Measurements from ENCODE around the gene ALX4. TPM values are rescaled to one million over a fixed set of nuclear protein-coding genes. Genes with fewer than 3 reads are reported as not detected.
A peak's percentile ranks its signal among the peaks of the same experiment; 100 is the strongest.

ALX4 gene
- total RNA-seq, 1 experiment from 2014 or later, result not detected

DNA sequence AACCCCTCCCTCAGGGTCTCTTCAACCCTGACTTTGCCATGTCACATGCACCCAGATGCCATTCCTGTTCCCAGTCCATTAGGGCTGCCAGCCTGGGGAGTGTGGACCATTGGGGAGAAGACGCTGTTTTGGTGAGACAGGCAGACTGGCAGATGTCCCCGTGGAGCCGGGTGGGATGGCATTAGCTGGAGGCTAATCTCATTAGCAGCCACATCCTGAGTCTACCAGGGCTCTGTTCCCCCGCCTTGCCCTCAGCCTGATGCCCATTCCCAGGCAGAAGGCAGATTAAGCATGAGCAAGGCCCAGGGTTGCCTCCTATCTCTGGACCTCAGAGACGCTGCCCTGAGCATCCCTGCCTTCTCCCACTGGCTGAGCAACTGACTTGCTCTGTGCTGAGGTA, 46.4 kb upstream of the ALX4 start:
- ChIA-PET POLR2A (no interaction called here), CTCF (no interaction called here)
- H3K27me3 Mint-ChIP-seq (ENCODE audit: insufficient read depth, unreplicated experiment), result no peaks in the 10 kb centered on the region

DNA sequence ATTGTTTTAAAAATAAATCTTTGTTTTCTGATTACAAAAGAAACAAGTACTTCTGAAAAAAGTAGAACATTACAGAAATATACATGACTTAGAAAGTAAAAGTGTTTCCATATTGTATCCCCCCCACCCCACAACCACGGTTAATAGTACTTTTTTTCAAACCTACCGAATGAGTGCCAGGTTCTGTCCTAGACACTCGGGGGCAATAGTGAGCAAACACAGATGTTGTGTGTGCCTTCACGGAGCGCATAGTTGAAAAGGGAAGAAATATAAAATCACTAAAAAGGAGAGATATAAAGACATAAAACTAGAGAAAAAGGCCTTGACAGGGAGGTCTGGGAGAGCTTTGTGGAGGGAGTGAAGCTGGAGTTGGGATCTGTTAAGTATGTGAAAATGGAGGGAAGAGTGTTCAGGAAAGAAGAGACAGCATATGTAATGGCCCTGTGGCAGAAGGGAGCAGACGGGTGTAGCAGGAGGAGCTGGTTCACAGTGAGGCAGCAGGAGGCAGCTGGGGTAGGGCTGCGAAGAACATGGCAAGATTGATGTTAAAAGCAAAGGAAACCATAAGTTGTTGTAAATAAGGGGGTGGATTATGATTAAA, 42.1 kb upstream of the ALX4 start:
- H3K27ac Mint-ChIP-seq (ENCODE audit: low read depth, unreplicated experiment), result no peak overlapping the region
- no peaks in the 10 kb centered on the region for H3K9me3 Mint-ChIP-seq (ENCODE audit: unreplicated experiment)
- intact Hi-C loops (cut with micrococcal nuclease), result no loop called here
- no peaks in the 10 kb centered on the region for H3K27me3 Mint-ChIP-seq (ENCODE audit: insufficient read depth, unreplicated experiment)
- H3K4me3 Mint-ChIP-seq (ENCODE audit: unreplicated experiment), result no peak overlapping the region
- no peaks in the 10 kb centered on the region for H3K4me1 Mint-ChIP-seq (ENCODE audit: insufficient read depth, unreplicated experiment)
- peak; percentile 13 for DNase-seq (ENCODE audit: unreplicated experiment)
- TF ChIP-seq, protein P1, sequence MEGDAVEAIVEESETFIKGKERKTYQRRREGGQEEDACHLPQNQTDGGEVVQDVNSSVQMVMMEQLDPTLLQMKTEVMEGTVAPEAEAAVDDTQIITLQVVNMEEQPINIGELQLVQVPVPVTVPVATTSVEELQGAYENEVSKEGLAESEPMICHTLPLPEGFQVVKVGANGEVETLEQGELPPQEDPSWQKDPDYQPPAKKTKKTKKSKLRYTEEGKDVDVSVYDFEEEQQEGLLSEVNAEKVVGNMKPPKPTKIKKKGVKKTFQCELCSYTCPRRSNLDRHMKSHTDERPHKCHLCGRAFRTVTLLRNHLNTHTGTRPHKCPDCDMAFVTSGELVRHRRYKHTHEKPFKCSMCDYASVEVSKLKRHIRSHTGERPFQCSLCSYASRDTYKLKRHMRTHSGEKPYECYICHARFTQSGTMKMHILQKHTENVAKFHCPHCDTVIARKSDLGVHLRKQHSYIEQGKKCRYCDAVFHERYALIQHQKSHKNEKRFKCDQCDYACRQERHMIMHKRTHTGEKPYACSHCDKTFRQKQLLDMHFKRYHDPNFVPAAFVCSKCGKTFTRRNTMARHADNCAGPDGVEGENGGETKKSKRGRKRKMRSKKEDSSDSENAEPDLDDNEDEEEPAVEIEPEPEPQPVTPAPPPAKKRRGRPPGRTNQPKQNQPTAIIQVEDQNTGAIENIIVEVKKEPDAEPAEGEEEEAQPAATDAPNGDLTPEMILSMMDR (IDR thresholded peaks at IDR 0.05; ENCODE audit: unreplicated experiment), result no peak
- CTCF ChIA-PET, result interaction anchor here (0.7 kb wide), 1 partner anchor 172 kb away, joined by 3 read pairs; no protein-coding TSS in a partner anchor
- BruUV-seq (replicated peaks), result no TSS peak
- no peaks in the 10 kb centered on the region for H3K36me3 Mint-ChIP-seq (ENCODE audit: insufficient read depth, unreplicated experiment)
- POLR2A ChIA-PET, result no interaction called here

More for the DNA sequence above, 46.4 kb upstream of the ALX4 start:
- Mint-ChIP-seq H3K36me3 (ENCODE audit: insufficient read depth, unreplicated experiment) (no peaks in the 10 kb centered on the region), H3K9me3 (ENCODE audit: unreplicated experiment) (no peaks in the 10 kb centered on the region), H3K27ac (ENCODE audit: low read depth, unreplicated experiment) (no peak overlapping the region), H3K4me1 (ENCODE audit: insufficient read depth, unreplicated experiment) (no peaks in the 10 kb centered on the region), H3K4me3 (ENCODE audit: unreplicated experiment) (no peak overlapping the region)
- TF ChIP-seq, protein P1 (IDR thresholded peaks at IDR 0.05; ENCODE audit: unreplicated experiment), result no peak
- no TSS peak for BruUV-seq (replicated peaks)
- no peak for DNase-seq (ENCODE audit: unreplicated experiment)
- intact Hi-C loops (cut with micrococcal nuclease), result no loop called here

DNA sequence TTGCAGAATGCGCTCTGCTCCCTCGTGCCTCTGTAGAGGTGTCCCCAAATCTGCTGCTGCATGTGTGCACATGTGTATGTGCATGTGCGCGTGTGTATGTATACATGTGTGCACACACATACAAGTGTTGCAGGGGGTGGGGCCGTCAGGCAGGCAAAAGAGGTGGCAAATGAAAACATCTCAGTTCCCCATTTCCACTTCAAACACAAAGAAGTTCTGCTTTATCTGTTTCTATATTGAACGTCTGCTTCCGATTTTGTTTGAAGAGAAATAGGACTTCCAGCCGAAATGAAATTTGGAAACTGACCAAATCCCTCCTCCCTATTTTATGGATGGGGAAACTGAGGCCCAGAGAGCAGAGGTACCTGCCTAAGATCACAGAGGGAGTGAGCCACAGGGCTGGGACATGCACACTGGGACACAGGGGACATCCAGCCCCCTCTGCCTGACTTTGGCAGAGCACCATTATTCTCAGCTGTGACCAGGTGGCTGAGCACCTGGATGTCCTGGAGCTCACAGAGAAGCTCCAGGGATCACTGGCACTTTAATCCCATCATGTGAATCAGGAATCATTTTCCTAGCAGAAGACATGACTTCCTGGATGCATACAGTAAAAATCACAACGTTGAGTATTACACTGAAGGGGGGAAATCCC, 41.2 kb upstream of the ALX4 start:
- TF ChIP-seq, protein P1 (IDR thresholded peaks at IDR 0.05; ENCODE audit: unreplicated experiment), result no peak
- POLR2A ChIA-PET, result no interaction called here
- H3K9me3 Mint-ChIP-seq (ENCODE audit: unreplicated experiment), result no peaks in the 10 kb centered on the region
- H3K4me1 Mint-ChIP-seq (ENCODE audit: insufficient read depth, unreplicated experiment), result no peaks in the 10 kb centered on the region
- BruUV-seq (replicated peaks), result no TSS peak
- intact Hi-C loops (cut with micrococcal nuclease), result no loop called here
- no peaks in the 10 kb centered on the region for H3K27me3 Mint-ChIP-seq (ENCODE audit: insufficient read depth, unreplicated experiment)
- no peak for DNase-seq (ENCODE audit: unreplicated experiment)
- CTCF ChIA-PET, result no interaction called here
- no peaks in the 10 kb centered on the region for H3K36me3 Mint-ChIP-seq (ENCODE audit: insufficient read depth, unreplicated experiment)
- H3K4me3 Mint-ChIP-seq (ENCODE audit: unreplicated experiment), result no peak overlapping the region
- no peak overlapping the region for H3K27ac Mint-ChIP-seq (ENCODE audit: low read depth, unreplicated experiment)

DNA sequence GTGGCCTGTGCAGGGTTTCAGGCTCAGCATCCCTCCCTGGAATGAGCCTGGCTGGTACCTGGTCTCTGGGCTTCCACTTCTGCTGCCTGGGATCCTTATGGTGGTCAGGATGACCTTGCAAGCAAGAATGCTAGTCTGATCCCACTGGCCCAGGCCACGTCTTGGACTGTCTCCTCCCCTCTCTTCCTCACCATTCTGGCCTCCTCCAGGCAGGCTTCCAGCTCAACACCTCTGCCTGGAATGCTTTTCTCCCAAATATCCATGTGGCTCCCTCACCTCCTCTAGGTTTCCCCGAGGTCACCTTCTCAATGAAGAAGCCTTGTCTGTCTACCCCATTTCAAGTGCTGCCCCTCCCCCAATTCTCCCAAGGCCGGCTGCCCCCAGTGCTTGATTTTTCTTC, 39.4 kb upstream of the ALX4 start:
- H3K4me3 Mint-ChIP-seq (ENCODE audit: unreplicated experiment), result no peak overlapping the region
- no TSS peak for BruUV-seq (replicated peaks)
- TF ChIP-seq, protein P1 (IDR thresholded peaks at IDR 0.05; ENCODE audit: unreplicated experiment), result no peak
- no peak for DNase-seq (ENCODE audit: unreplicated experiment)
- intact Hi-C loops (cut with micrococcal nuclease), result no loop called here
- H3K9me3 Mint-ChIP-seq (ENCODE audit: unreplicated experiment), result no peaks in the 10 kb centered on the region
- ChIA-PET CTCF (no interaction called here), POLR2A (no interaction called here)
- no peaks in the 10 kb centered on the region for H3K4me1 Mint-ChIP-seq (ENCODE audit: insufficient read depth, unreplicated experiment)
- no peaks in the 10 kb centered on the region for H3K36me3 Mint-ChIP-seq (ENCODE audit: insufficient read depth, unreplicated experiment)
- no peaks in the 10 kb centered on the region for H3K27me3 Mint-ChIP-seq (ENCODE audit: insufficient read depth, unreplicated experiment)
- H3K27ac Mint-ChIP-seq (ENCODE audit: low read depth, unreplicated experiment), result no peak overlapping the region

All from MCF 10A (cell line).